Parathyroid adenoma (tissue), 2 donors: ENCODE data around the gene PGAM2.

Experiments
- H2AFZ ChIP-seq: fragments of 300-600 bp; sonication (generic); one replicate; pipeline ENCODE4 v1.7.0; 2017; ENCODE audit warnings: antibody characterized with exemption, mild to moderate bottlenecking
- H3K27ac ChIP-seq: fragments of 300-600 bp; sonication (generic); one replicate; pipeline ENCODE4 v1.7.0; 2017
- H3K27me3 ChIP-seq: fragments of 300-600 bp; sonication (generic); one replicate; pipeline ENCODE4 v1.7.0; 2017; ENCODE audit warnings: low read length; ENCODE audit not compliant: control insufficient read depth, insufficient read depth
- H3K36me3 ChIP-seq: fragments of 300-600 bp; sonication (generic); one replicate; pipeline ENCODE4 v1.7.0; 2017; ENCODE audit warnings: low read length; ENCODE audit not compliant: control insufficient read depth, insufficient read depth
- H3K4me1 ChIP-seq: fragments of 300-600 bp; sonication (generic); one replicate; pipeline ENCODE4 v1.7.0; 2017; ENCODE audit warnings: control low read depth
- H3K4me2 ChIP-seq: fragments of 300-600 bp; sonication (generic); one replicate; pipeline ENCODE4 v1.7.0; 2017; ENCODE audit warnings: low read length
- H3K4me3 ChIP-seq: fragments of 300-600 bp; sonication (generic); one replicate; pipeline ENCODE4 v1.7.0; 2017; ENCODE audit warnings: low read depth, low read length
- H3K79me2 ChIP-seq: fragments of 300-600 bp; sonication (generic); one replicate; pipeline ENCODE4 v1.7.0; 2017; ENCODE audit warnings: control low read depth
- H3K9ac ChIP-seq: fragments of 300-600 bp; sonication (generic); one replicate; pipeline ENCODE4 v1.7.0; 2017; ENCODE audit warnings: mild to moderate bottlenecking
- H3K9me3 ChIP-seq: fragments of 300-600 bp; sonication (generic); one replicate; pipeline ENCODE4 v1.7.0; 2017; ENCODE audit warnings: low read length; ENCODE audit not compliant: control insufficient read depth
- TF ChIP-seq, protein P1 (sequence below): fragments of 300-600 bp; sonication (generic); IDR thresholded peaks from one replicate; pipeline ENCODE4 v1.7.0; 2017; ENCODE audit warnings: antibody characterized with exemption, mild to moderate bottlenecking
- donor health status: primary hyperparathyroidism.

The PGAM2 gene

DNA sequence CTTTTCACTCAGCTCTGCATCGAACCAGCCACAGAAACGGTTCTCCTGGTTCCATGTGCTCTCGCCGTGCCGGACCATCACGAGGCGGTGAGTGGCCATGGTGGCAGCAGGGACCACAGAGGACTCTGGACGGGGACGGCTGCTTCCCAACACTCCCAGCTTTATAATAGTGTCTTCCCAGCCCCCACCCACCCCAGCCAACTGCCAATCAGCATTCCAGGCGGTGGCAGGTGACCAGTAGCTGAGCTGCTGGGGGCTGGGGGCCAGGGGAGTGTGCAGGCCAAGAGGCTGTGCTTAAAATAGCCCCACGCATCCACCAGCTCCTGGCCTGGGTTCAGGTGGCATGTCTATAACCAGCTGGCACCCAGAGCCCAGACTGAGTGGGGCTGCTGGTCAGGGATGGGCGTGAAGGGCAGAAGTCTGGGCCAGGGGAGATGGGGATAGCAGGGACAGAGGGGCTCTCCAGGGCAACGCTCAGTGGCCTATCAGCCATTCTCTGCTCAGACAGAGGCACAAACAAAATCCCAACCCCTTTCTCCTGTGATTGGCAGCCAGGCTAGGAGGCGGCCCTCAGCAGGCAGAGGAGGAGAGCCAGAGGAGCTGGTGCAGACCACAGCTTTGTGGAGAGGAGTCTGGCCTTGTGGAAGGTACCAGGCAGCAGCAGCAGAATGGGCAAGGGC, at the start of gene PGAM2:
PGAM2 (minus strand) TSS at position 137 of the 680 bp plus-strand sequence; CDS start at position 99, 38 bp downstream.
- Histone ChIP-seq H3K27me3 (no peaks in the 10 kb centered on the region), H3K4me3 (no peak within 1 kb of the TSS), H2AFZ (peak within 1 kb of the TSS; percentile 47), H3K9ac (no peak within 1 kb of the TSS), H3K4me2 (peak within 1 kb of the TSS; percentile 14), H3K9me3 (no peaks in the 10 kb centered on the region), H3K27ac (no peak within 1 kb of the TSS), H3K36me3 (no peaks in the 10 kb centered on the region), H3K4me1 (peaks cover 23% of the 10 kb centered on the region), H3K79me2 (no peaks in the 10 kb centered on the region)
- TF ChIP-seq, protein P1, sequence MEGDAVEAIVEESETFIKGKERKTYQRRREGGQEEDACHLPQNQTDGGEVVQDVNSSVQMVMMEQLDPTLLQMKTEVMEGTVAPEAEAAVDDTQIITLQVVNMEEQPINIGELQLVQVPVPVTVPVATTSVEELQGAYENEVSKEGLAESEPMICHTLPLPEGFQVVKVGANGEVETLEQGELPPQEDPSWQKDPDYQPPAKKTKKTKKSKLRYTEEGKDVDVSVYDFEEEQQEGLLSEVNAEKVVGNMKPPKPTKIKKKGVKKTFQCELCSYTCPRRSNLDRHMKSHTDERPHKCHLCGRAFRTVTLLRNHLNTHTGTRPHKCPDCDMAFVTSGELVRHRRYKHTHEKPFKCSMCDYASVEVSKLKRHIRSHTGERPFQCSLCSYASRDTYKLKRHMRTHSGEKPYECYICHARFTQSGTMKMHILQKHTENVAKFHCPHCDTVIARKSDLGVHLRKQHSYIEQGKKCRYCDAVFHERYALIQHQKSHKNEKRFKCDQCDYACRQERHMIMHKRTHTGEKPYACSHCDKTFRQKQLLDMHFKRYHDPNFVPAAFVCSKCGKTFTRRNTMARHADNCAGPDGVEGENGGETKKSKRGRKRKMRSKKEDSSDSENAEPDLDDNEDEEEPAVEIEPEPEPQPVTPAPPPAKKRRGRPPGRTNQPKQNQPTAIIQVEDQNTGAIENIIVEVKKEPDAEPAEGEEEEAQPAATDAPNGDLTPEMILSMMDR = no peak

DNA sequence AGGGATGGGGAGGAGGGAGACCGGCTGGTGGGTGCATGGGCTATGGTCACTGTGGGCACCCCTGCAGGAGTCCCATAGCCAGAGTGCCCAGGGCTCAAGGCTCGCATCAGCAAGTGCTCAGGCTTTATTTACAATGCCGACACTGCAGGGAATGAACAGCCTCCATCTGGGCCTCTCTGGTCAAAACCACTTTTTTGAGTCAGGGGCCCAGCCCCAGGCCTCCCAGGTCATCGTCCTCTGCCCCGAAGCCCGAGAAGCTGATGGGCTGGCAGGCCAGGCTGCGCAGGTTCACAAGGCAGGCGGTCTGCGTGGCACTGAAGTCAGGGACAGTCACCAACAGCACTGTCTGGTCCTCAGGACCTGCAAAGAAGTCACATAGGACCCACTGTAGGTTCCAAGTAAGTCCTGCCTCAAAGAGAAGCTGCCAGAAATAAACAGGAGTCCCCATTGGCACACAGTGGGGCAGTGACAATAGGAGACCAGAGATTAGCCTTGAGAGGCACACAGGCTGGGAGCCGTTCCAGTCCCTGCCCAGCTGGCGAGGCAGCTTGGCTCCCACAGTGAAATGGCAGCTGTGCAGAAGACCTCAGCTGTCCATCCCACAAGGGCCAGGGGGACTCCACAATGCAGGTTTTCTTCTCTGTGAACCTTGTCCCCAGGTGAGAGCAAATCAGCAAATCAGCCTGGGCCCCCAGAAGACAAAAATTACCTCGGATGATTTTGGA, 49.4 kb upstream of the PGAM2 start:
- Histone ChIP-seq H3K27ac (no peak overlapping the region), H3K4me1 (no peaks in the 10 kb centered on the region)

GRCh38 chr7:44113764-44114354, 48.5 kb upstream of the PGAM2 start:
- Histone ChIP-seq H3K79me2 (no peaks in the 10 kb centered on the region), H3K9ac (no peak overlapping the region), H3K9me3 (no peaks in the 10 kb centered on the region), H3K4me3 (no peak overlapping the region), H3K27ac (no peak overlapping the region), H2AFZ (no peak overlapping the region), H3K4me2 (no peak overlapping the region), H3K4me1 (no peaks in the 10 kb centered on the region), H3K36me3 (no peaks in the 10 kb centered on the region), H3K27me3 (no peaks in the 10 kb centered on the region)
- TF ChIP-seq, protein P1 = no peak

More for the DNA sequence above, 49.4 kb upstream of the PGAM2 start:
- Histone ChIP-seq H3K79me2 (no peaks in the 10 kb centered on the region), H3K9ac (no peak overlapping the region), H2AFZ (no peak overlapping the region), H3K27me3 (no peaks in the 10 kb centered on the region), H3K4me2 (no peak overlapping the region), H3K4me3 (no peak overlapping the region), H3K36me3 (no peaks in the 10 kb centered on the region), H3K9me3 (no peaks in the 10 kb centered on the region)
- TF ChIP-seq, protein P1 = no peak

GRCh38 chr7:44112997-44113763, 47.8 kb upstream of the PGAM2 start:
- no peak overlapping the region for H3K4me2 ChIP-seq
- H3K27ac ChIP-seq = no peak overlapping the region
- no peak overlapping the region for H2AFZ ChIP-seq
- H3K9me3 ChIP-seq = no peaks in the 10 kb centered on the region
- H3K9ac ChIP-seq = no peak overlapping the region
- H3K36me3 ChIP-seq = no peaks in the 10 kb centered on the region
- H3K79me2 ChIP-seq = no peaks in the 10 kb centered on the region
- no peaks in the 10 kb centered on the region for H3K4me1 ChIP-seq
- TF ChIP-seq, protein P1 = no peak
- no peaks in the 10 kb centered on the region for H3K27me3 ChIP-seq
- H3K4me3 ChIP-seq = no peak overlapping the region
